NCI-H2196 treated with DMSO at 0.1 percent for 48 hours (cell line): ENCODE data around the gene CHEK1.

Experiments
- DNase-seq: peaks from one replicate; lab custom pipeline; 2025; ENCODE audit not compliant: unreplicated experiment; lab: John Stamatoyannopoulos, UW

Gene CHEK1

DNA sequence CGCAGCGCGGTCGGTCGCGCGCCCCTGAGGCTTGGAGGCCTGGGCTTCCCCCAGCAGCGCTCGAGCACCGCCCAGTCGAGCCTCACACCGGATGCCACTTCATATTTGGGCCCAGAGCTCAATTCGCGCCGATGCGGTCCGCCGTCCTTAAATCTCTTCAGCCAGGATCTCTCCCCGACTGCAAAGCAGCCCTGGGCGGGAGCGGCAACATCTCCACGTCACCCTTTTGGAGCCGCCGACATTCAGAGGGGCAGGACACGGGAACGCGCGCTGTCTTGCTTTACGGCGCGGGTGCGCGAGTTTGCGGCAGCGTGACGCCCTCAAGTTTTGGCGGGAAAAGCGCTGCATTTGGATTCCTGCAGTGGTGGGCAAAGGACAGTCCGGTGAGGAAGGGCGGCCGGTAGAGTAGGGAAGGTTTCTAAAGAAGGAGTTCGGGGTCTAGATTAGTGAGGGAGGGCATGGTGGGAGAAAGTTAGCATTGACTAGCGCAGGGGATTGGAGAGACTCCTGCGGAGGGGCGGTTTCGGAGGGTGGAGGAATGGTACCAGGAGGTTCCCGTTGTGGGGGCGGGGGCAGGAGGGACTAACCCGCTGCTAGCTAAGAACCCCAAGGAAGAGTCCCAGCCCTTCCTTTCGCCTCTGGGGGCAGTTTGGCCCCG, 796 bp downstream of the CHEK1 start:
- peak; percentile 87 for DNase-seq

- DNase-seq, result peak; percentile 87
Measured at GRCh38 chr11:125626288-125626950, 1.5 kb downstream of the CHEK1 start.

DNA sequence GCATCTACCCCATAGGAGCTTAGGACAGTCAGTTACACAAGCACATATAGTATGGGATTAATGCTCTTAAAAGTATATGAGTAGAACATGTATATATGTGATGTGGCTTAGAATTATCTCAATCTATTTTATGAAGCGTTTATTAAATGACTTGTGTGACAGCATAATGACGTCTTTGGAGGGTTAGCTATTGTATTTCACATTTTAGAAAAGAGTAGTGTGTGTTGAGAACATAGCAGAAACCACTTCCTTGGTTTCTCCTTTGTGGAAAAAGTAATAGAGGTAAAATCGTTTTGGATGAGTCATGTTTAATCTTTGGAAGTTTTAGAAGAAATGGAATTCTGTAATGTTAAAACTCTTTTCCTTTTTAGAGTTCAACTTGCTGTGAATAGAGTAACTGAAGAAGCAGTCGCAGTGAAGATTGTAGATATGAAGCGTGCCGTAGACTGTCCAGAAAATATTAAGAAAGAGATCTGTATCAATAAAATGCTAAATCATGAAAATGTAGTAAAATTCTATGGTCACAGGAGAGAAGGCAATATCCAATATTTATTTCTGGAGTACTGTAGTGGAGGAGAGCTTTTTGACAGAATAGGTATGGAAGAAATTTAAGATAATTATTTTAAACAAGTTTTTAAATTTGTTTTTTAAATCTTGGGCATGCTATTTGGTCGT, 2.4 kb downstream of the CHEK1 start:
- DNase-seq, result no peak

DNA sequence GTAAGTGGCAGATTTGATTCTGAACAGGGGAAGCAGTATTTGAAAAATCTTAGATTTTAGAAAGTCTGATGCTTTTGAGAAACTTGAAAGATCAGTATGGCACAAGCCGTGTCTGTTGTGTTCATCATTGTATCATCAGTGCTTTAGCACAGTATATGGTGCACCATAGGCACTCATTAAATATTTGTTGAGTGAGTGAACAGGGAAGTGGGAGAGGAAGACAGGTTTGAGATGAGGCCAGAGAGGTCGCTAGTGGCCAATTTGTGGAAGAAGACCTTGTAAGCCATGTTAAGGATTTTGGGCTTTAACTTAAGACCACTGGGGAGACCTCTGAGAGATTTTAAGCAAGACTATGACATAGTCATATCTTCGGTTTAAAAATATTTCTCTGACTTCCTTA, 12.9 kb downstream of the CHEK1 start:
- no peak for DNase-seq

DNA sequence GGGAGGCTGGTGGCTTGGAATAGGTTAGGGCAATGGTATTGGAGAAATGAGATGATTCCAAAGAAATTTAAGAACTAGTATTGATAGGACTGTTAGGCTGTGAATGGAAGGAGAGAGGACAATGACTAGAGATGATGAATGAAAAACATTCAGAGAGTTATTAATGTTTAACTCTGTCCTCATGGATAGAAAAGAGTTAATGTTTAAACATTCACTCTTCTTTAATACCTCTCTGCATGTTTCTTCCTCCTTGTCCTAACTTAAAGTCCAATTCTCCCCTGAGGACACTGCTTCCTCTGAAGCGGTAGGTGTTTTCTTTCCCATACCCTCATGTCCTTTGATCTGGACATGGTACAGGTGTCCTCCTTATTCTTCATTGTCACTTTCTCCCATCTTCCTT, 13.4 kb downstream of the CHEK1 start:
- DNase-seq, result no peak

GRCh38 chr11:125645871-125646270, 20.9 kb downstream of the CHEK1 start:
- no peak for DNase-seq

DNA sequence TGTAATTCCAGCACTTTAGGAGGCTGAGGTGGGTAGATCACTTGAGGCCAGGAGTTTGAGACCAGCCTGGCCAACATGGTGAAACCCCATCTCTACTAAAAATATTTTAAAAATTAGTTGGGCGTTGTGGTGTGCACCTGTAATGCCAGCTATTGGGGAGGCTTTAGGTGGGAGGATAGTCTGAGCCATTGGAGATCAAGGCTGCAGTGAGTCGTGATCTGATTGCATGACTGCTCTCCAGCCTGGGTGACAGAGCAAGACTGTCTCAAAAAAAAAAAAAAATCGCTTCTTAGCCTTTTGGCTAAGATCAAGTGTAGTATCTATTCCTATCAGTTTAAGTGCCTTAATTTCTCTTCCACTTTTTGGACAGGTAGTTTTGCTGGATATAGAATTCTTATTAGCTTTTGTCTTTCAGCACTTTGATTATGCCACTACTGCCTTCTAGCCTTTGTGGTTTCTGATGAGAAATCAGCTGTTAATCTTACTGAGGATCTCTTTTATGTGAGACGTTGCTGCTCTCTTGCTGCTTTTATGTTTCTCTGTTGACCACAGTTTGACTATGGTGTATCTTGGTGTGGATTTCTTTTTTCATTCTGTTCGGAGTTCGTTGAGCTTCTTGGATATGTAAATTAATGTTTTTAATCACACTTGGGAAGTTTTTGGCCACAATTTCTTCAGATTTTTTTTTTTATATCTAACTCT, 24.7 kb downstream of the CHEK1 start:
- no peak for DNase-seq

DNA sequence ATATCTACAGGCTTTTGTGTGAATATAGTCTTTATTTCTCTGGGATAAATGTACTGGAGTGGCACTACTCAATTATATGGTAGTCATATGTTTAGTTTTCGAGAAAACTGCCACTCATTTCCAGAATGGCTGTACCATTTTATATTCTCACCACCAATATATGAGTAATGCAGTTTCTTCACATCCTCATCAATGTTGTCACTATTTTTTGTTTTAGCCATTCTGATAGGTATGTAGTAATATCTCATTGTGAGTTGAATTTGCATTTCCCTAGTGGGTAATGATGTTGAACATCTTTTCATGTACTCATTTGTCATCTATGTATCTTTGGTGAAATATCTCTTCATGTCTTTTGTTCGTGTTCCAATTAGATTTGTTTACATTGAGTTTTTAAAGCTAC, 37.7 kb downstream of the CHEK1 start:
- no peak for DNase-seq

GRCh38 chr11:125663910-125664309, 38.9 kb downstream of the CHEK1 start:
- no peak for DNase-seq

GRCh38 chr11:125667151-125667550, 42.2 kb downstream of the CHEK1 start:
- no peak for DNase-seq

DNA sequence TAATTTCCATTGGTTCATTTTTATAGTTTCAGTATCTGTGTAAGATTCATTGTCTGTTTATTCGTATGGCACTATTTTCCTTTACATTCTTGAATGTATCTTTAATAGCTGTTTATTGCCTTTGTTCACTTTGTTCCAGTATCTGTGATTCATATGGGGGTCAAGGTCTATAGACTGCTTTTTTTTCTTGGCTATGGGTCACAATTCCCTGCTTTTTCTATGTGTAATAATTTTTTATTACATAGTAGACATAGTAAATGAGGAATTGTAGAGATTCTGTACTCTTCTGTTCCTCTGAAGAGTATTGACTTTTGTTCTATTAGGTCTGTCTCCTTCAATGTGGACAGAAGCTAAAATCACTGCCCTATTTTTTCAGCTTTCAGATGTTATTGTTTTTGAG, 45.2 kb downstream of the CHEK1 start:
- no peak for DNase-seq

DNA sequence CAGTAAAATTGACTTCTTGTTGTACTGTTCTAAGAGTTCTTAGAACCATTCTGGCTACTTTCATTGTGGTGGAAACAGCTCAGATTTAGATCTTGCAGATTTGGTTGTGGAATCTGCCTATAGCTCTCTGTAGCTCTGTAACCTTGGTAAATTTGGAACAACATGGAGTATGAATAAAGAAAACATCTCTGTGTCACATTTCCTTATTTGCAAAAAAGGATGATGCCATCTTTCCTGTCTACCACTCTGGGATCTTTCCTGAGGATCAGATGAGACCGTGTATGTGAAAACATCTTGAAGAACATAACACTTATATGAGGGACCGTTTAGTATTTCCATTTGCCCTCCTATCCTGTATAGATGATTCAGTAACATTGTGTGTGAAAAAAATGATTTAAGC, 46.6 kb downstream of the CHEK1 start:
- DNase-seq, result no peak

GRCh38 chr11:125674210-125674609, 49.2 kb downstream of the CHEK1 start:
- DNase-seq, result no peak

GRCh38 chr11:125675196-125675595, 50.2 kb downstream of the CHEK1 start:
- no peak for DNase-seq

DNA sequence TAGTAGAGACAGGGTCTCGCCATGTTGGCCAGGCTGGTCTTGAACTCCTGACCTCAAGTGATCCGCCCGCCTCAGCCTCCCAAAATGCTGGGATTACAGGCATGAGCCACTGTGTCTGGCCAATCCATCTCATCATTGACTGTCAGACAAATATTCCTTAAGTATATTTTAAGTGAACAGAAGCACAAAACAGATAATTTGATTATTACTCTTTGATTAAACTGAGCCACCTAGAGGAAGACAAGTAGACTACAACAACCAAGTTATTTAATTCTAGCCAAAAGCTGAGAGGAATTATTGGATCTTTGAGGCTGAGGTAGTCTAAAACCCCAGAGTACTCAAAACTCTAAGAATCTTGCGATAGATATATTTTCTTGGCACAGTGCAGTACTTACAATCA, 54.4 kb downstream of the CHEK1 start:
- DNase-seq, result no peak

- no peak for DNase-seq
Measured at GRCh38 chr11:125679837-125680236, 54.9 kb downstream of the CHEK1 start.

GRCh38 chr11:125680747-125681146, 55.8 kb downstream of the CHEK1 start, which contains the start of gene ACRV1:
ACRV1 (minus strand) TSS chr11:125680847; CDS start chr11:125680780, 67 bp downstream.
- no peak for DNase-seq

DNA sequence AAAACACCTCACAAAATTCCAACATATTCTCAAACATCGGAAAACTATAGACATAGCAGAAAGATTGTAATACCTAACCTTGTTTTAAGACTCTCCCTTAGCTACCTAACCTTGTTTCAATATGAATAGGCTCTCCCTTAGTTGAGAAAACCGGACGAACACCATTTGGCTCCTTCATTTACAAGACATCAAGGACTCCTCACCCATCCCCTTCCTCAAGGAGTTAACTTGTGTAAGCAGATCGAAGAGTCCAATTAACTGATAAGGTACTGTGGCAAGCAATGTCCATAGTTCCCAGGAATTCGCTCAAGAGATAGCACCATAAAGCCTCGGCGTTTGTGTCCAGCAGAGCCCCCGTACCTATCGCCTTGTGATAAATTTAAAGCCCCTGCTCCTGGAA, 60.3 kb downstream of the CHEK1 start:
- DNase-seq, result no peak

DNA sequence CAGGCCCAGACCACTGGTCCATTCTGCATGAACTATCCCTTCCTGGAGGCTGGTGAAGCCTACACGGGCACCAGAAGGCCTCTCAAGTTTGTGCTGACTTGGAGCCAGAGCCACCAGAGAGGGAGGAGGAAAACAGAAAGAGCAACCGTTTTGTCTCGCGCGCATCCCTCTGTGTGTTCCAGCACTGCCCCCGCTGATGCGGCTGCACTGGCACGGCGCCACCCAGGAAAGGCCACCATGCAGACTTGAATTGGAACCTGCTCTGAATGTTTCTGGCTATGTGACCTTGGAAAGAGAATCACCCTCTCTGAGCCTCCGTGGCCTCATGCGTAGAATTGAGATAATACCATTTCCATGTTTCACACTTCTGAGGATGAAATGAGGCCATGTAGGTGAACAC, 63.1 kb downstream of the CHEK1 start:
- DNase-seq, result no peak

- no peak for DNase-seq
Measured at GRCh38 chr11:125688632-125689031, 63.7 kb downstream of the CHEK1 start.

DNA sequence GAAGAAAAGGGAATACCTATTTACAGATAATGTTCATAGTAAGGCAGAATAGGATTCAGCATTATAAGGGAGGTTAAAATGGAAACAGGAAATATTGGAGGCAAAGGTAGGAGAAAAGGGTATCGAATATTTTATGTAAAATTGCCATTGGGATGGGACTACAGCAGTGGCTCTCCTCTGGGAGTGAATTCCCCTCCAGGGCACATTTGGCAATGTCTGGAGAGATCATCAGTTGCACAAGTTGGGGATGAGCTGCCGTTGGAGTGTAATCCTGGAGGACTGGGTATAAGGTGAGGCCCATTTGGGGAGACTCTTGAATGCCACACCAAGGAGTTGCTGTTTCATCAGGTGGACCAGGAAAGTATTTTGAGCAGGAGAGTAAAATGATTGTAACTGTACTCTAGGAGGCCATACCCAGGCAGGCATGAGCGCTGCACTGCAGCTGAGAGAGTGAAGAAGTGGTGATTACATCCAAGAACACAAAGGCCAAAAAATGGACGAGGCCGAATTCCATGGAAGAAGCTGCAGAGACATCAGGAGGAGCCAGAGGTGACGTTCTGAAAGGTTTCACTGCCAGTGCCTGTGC, 64.4 kb downstream of the CHEK1 start:
- no peak for DNase-seq
